Upper lobe of right lung (tissue), 1 donor: Measurements from ENCODE around the gene LKAAEAR1. TPM values are rescaled to one million over a fixed set of nuclear protein-coding genes. Genes with fewer than 3 reads are reported as not detected.

Source experiments
- ATAC-seq: fragments of 200-7000 bp; cut with Tn5 transposase; one replicate; pipeline ENCODE4 v1.9.1; 2020; ENCODE audit warnings: mild to moderate bottlenecking, moderate library complexity
- DNase-seq: peaks from one replicate; pipeline ENCODE4 v3.0.0-alpha.2; 2020
- H3K27ac ChIP-seq: fragments of 200-600 bp; one replicate; pipeline ENCODE4 v1.8.0; 2022
- H3K27me3 ChIP-seq: fragments of 200-600 bp; one replicate; pipeline ENCODE4 v1.8.0; 2022; ENCODE audit warnings: mild to moderate bottlenecking
- H3K36me3 ChIP-seq: fragments of 200-600 bp; one replicate; pipeline ENCODE4 v1.8.0; 2022
- H3K4me1 ChIP-seq: fragments of 200-600 bp; one replicate; pipeline ENCODE4 v1.8.0; 2022
- H3K4me3 ChIP-seq: fragments of 200-600 bp; one replicate; pipeline ENCODE4 v1.8.0; 2022; ENCODE audit warnings: mild to moderate bottlenecking
- H3K9me3 ChIP-seq: fragments of 200-600 bp; one replicate; pipeline ENCODE4 v1.8.0; 2022
- intact Hi-C: fragments of 100-400 bp; cut with DNase I; formaldehyde crosslinking; loops from one replicate; pipeline ENCODE4 v1.11.0; 2022
- total RNA-seq: library from RNA; stranded (reverse); fragmentation: NEBNext Ultra II Directional; extraction: Animal tissue kit (Norgen Biotek cat#: 25700); gene quantifications from one replicate; pipeline ENCODE4 v1.2.1, GENCODE V29; 2021
- TF ChIP-seq, protein P1 (sequence below): fragments of 200-600 bp; IDR thresholded peaks from one replicate; pipeline ENCODE4 v1.8.0; 2022; ENCODE audit warnings: antibody characterized with exemption
- donor health status: DM: no; HTN: yes; CAD: no; lungs with severe emphysema.

Gene LKAAEAR1
- total RNA-seq, 1 donor from 2014 or later: not detected

DNA sequence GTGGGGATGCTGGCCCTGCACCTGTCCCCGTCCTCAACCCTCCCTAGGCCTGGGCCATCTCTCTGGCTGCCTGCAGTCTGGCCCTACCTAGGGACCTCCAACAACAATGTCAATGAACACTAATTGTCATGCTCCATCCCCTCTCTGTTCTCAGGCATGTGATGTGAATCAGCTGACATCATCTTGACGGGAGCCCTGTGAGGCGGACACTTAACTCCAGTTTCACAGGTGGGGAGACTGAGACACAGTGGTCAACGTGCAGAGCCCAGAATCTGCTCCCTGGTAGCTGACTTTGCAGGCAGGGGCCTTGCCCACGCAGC is 22.0 kb downstream of the LKAAEAR1 start:
- Histone ChIP-seq H3K4me3 (peak overlapping the region; percentile 92), H3K27me3 (no peaks in the 10 kb centered on the region), H3K27ac (peak overlapping the region; percentile 90), H3K4me1 (peaks cover 21% of the 10 kb centered on the region), H3K9me3 (no peaks in the 10 kb centered on the region), H3K36me3 (no peaks in the 10 kb centered on the region)
- ATAC-seq (no peak), DNase-seq (no peak)
- TF ChIP-seq, protein P1, sequence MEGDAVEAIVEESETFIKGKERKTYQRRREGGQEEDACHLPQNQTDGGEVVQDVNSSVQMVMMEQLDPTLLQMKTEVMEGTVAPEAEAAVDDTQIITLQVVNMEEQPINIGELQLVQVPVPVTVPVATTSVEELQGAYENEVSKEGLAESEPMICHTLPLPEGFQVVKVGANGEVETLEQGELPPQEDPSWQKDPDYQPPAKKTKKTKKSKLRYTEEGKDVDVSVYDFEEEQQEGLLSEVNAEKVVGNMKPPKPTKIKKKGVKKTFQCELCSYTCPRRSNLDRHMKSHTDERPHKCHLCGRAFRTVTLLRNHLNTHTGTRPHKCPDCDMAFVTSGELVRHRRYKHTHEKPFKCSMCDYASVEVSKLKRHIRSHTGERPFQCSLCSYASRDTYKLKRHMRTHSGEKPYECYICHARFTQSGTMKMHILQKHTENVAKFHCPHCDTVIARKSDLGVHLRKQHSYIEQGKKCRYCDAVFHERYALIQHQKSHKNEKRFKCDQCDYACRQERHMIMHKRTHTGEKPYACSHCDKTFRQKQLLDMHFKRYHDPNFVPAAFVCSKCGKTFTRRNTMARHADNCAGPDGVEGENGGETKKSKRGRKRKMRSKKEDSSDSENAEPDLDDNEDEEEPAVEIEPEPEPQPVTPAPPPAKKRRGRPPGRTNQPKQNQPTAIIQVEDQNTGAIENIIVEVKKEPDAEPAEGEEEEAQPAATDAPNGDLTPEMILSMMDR: no peak
- intact Hi-C loops: no loop called here

DNA sequence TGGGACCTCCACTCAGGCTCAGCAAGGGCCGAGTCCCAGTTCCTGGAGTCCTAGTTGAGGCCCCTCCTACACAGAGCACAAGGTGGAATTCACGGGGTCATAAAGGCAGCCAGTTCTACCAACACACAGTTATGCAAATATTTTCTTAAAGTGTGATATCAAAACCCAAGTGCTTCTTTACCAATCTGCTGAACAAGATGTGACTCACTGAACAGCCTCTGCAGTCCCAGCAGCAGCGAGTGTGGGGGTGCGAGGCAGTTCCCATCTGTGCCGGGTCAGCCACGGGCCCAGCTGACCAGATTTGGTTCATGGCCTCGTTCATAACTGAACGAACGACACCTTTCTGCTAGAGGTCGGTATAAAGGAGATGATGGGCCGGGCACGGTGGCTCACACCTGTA is 25.7 kb downstream of the LKAAEAR1 start:
- no peak overlapping the region for H3K4me3 ChIP-seq

DNA sequence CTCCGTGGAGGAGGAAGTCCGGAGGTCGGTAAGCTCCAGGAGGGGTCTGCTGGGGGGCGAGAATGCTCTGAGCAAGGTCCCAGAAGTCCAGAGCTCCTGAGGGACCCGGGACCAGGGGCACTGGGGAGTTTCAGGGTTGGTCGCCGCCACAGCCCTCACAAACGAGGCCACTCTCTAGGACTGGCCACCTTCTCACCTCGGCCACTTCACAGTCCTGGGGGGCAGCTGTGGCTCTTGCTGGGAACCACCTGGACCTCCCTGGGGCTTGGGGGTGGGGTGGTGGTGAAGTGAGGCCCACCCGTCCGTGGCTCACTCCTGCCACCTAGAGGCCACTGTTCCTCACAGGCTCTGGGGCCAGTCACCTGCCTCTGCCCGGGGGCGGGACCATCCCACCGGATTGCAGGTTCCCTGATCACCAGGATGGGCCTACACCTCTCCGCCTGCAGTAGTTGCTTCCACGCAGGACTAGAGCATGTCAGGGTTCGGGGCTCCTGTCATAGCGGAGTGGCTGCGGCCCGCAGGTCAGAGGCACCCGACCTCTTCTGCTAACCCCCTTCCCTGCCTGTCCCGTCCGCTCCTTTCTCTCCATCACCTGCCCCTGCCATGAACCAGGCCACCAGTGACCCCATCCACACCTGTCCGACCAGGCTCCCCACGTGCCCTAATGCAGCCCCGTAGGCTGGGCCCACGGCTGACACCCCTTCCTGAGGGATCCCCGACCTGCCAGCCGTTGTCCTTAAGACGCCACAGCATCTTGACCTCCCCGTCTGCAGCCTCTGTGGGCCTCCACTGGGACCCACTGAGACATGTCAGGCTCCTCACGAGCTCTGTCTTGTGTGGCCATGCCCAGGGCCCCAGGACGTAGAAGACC is 26.3 kb downstream of the LKAAEAR1 start:
- peaks cover 3% of the 10 kb centered on the region for H3K27me3 ChIP-seq
- peak; percentile 87 for DNase-seq
- intact Hi-C loops: no loop called here
- H3K36me3 ChIP-seq: no peaks in the 10 kb centered on the region
- TF ChIP-seq, protein P1: peak; percentile 85
- H3K27ac ChIP-seq: peak overlapping the region; percentile 52
- H3K4me1 ChIP-seq: peaks cover 14% of the 10 kb centered on the region
- peak; percentile 74 for ATAC-seq
- peak overlapping the region; percentile 32 for H3K4me3 ChIP-seq
- no peaks in the 10 kb centered on the region for H3K9me3 ChIP-seq

More for the DNA sequence above, 25.7 kb downstream of the LKAAEAR1 start:
- Histone ChIP-seq H3K9me3 (no peaks in the 10 kb centered on the region), H3K4me1 (peaks cover 14% of the 10 kb centered on the region), H3K27me3 (no peaks in the 10 kb centered on the region), H3K36me3 (no peaks in the 10 kb centered on the region), H3K27ac (no peak overlapping the region)
- ATAC-seq (no peak), DNase-seq (no peak)
- TF ChIP-seq, protein P1: no peak
- intact Hi-C loops: no loop called here

DNA sequence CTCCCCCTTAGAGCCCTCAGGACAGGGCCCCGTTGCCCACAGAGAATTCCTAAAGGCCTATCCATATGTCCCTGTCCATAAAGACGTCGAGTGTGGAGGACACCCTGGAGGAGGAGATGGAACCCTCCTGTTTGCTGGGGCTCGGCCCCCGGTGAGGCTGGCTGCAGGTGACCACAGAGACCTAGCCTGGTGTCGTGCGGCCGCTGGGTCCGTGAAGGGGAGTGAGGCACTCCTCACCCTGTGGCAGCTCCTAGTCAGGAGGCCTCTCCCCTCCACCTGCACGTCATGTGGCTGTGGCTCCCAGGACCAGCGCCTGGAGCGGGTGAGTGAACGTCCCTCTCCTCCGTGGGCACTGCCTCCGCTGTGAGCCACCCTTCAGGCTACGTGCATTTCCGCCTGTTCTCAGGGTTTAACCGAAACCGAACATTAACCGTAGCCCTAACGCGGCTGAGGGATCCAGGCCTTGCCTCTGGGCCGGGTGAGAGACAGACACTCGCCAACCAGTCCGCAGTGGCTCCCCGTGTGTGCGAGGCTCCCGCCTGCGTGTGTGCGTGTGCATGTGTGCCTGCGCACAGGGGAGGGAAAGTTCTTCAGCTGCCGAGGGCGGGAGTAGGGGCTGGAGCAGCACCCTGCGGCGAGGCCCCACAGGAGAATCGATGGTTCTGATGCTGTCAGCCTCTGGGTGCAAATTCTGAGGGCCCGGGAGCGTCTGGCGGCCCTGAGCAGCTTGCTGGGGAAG is 27.1 kb downstream of the LKAAEAR1 start:
- peaks cover 10% of the 10 kb centered on the region for H3K27me3 ChIP-seq
- no peaks in the 10 kb centered on the region for H3K36me3 ChIP-seq
- DNase-seq (no peak), ATAC-seq (no peak)
- peak overlapping the region; percentile 32 for H3K4me3 ChIP-seq
- peak overlapping the region; percentile 52 for H3K27ac ChIP-seq
- intact Hi-C loops: no loop called here
- peaks cover 14% of the 10 kb centered on the region for H3K4me1 ChIP-seq
- TF ChIP-seq, protein P1: no peak
- H3K9me3 ChIP-seq: no peaks in the 10 kb centered on the region

DNA sequence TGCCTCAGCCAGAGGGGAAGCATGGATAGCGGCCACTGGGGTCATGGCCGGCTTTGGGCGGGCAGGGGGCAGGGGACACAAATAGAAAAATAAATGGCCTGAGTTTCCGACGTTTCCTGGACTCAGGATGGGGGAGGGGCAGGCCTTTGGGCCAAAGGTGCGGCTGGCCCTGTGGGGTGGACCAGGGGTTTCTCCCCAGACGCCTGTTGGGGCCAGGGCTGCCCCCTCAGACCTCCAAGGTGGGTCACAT is 27.6 kb downstream of the LKAAEAR1 start:
- Histone ChIP-seq H3K9me3 (no peaks in the 10 kb centered on the region), H3K4me3 (peak overlapping the region; percentile 32), H3K27ac (peak overlapping the region; percentile 52), H3K36me3 (no peaks in the 10 kb centered on the region), H3K27me3 (peaks cover 15% of the 10 kb centered on the region), H3K4me1 (peaks cover 14% of the 10 kb centered on the region)
- no peak for ATAC-seq
- intact Hi-C loops: no loop called here
- no peak for DNase-seq
- TF ChIP-seq, protein P1: no peak
